ENCODE measurements around the gene ERCC2. TPM values are rescaled to one million over a fixed set of nuclear protein-coding genes. Genes with fewer than 3 reads are reported as not detected.

Gene ERCC2
- total RNA-seq, 1 donor = 52.5 TPM

- no peak for TF ChIP-seq CTCF (IDR thresholded peaks at IDR 0.05; ENCODE audit: extremely low read depth, low read depth, low read length)
- Histone ChIP-seq H3K9me3 (ENCODE audit: low read depth, low read length) (no peaks in the 10 kb centered on the region), H3K27ac (ENCODE audit: low read depth, low read length) (no peak overlapping the region), H3K4me1 (ENCODE audit: insufficient read depth, low read length) (peaks cover 3% of the 10 kb centered on the region), H2AFZ (ENCODE audit: low read length) (no peak overlapping the region), H3K27me3 (ENCODE audit: insufficient read depth, low read length) (no peaks in the 10 kb centered on the region), H3K4me3 (ENCODE audit: insufficient read depth, low read length) (no peak overlapping the region), H3K79me2 (ENCODE audit: insufficient read depth, low read length) (no peaks in the 10 kb centered on the region), H3K36me3 (ENCODE audit: insufficient read depth, low read length) (peaks cover 3% of the 10 kb centered on the region), H3K4me2 (ENCODE audit: insufficient read depth, low read length) (no peak overlapping the region), H4K20me1 (ENCODE audit: insufficient read depth, low read length) (peaks cover 3% of the 10 kb centered on the region)
- no peak for DNase-seq (ENCODE audit: insufficient read length, low spot score, missing footprints)
Measured at GRCh38 chr19:45306040-45306439, 64.3 kb downstream of the ERCC2 start.

- Histone ChIP-seq H3K27me3 (ENCODE audit: insufficient read depth, low read length) (no peaks in the 10 kb centered on the region), H3K79me2 (ENCODE audit: insufficient read depth, low read length) (no peaks in the 10 kb centered on the region), H3K36me3 (ENCODE audit: insufficient read depth, low read length) (peaks cover 9% of the 10 kb centered on the region), H3K4me3 (ENCODE audit: insufficient read depth, low read length) (no peak overlapping the region), H3K27ac (ENCODE audit: low read depth, low read length) (no peak overlapping the region), H3K4me2 (ENCODE audit: insufficient read depth, low read length) (no peak overlapping the region), H4K20me1 (ENCODE audit: insufficient read depth, low read length) (peaks cover 3% of the 10 kb centered on the region), H3K4me1 (ENCODE audit: insufficient read depth, low read length) (peaks cover 3% of the 10 kb centered on the region), H3K9me3 (ENCODE audit: low read depth, low read length) (no peaks in the 10 kb centered on the region), H2AFZ (ENCODE audit: low read length) (no peak overlapping the region)
- DNase-seq (ENCODE audit: insufficient read length, low spot score, missing footprints) = no peak
- no peak for TF ChIP-seq CTCF (IDR thresholded peaks at IDR 0.05; ENCODE audit: extremely low read depth, low read depth, low read length)
Measured at GRCh38 chr19:45305421-45305820, 65.0 kb downstream of the ERCC2 start.

GRCh38 chr19:45305007-45305406 is 65.4 kb downstream of the ERCC2 start:
- Histone ChIP-seq H3K4me3 (ENCODE audit: insufficient read depth, low read length) (no peak overlapping the region), H4K20me1 (ENCODE audit: insufficient read depth, low read length) (peaks cover 3% of the 10 kb centered on the region), H3K9me3 (ENCODE audit: low read depth, low read length) (no peaks in the 10 kb centered on the region), H3K27me3 (ENCODE audit: insufficient read depth, low read length) (no peaks in the 10 kb centered on the region), H3K36me3 (ENCODE audit: insufficient read depth, low read length) (peaks cover 10% of the 10 kb centered on the region), H3K4me2 (ENCODE audit: insufficient read depth, low read length) (no peak overlapping the region), H3K79me2 (ENCODE audit: insufficient read depth, low read length) (no peaks in the 10 kb centered on the region), H3K4me1 (ENCODE audit: insufficient read depth, low read length) (peaks cover 3% of the 10 kb centered on the region), H3K27ac (ENCODE audit: low read depth, low read length) (no peak overlapping the region), H2AFZ (ENCODE audit: low read length) (no peak overlapping the region)
- no peak for TF ChIP-seq CTCF (IDR thresholded peaks at IDR 0.05; ENCODE audit: extremely low read depth, low read depth, low read length)
- DNase-seq (ENCODE audit: insufficient read length, low spot score, missing footprints) = no peak

- H3K79me2 ChIP-seq (ENCODE audit: insufficient read depth, low read length) = no peaks in the 10 kb centered on the region
- no peak overlapping the region for H3K4me2 ChIP-seq (ENCODE audit: insufficient read depth, low read length)
- no peak overlapping the region for H3K27ac ChIP-seq (ENCODE audit: low read depth, low read length)
- H3K4me3 ChIP-seq (ENCODE audit: insufficient read depth, low read length) = no peak overlapping the region
- DNase-seq (ENCODE audit: insufficient read length, low spot score, missing footprints) = no peak
- H2AFZ ChIP-seq (ENCODE audit: low read length) = no peak overlapping the region
- no peaks in the 10 kb centered on the region for H3K9me3 ChIP-seq (ENCODE audit: low read depth, low read length)
- no peaks in the 10 kb centered on the region for H3K27me3 ChIP-seq (ENCODE audit: insufficient read depth, low read length)
- peaks cover 10% of the 10 kb centered on the region for H3K36me3 ChIP-seq (ENCODE audit: insufficient read depth, low read length)
- no peak for TF ChIP-seq CTCF (IDR thresholded peaks at IDR 0.05; ENCODE audit: extremely low read depth, low read depth, low read length)
- H4K20me1 ChIP-seq (ENCODE audit: insufficient read depth, low read length) = peaks cover 3% of the 10 kb centered on the region
- H3K4me1 ChIP-seq (ENCODE audit: insufficient read depth, low read length) = peaks cover 3% of the 10 kb centered on the region
Measured at GRCh38 chr19:45304141-45304926, 66.0 kb downstream of the ERCC2 start.

Data from osteoblast (primary cell).